Suprapubic skin (tissue), 4 donors: Measurements from ENCODE around the gene RBMS1.

Experiments used
- EP300 ChIP-seq: sonication (generic); formaldehyde crosslinking; IDR thresholded peaks from one replicate; pipeline ENCODE4 v1.6.1; 2017; ENCODE audit warnings: antibody characterized with exemption
- POLR2A ChIP-seq, 2 donors: fragments of 450-650 bp; IDR thresholded peaks; one replicate each; pipeline ENCODE4 v1.6.1; 2017; ENCODE audit warnings: antibody characterized with exemption in 2 of 2, mild to moderate bottlenecking in 2 of 2, moderate library complexity in 2 of 2
- POLR2AphosphoS5 ChIP-seq, 3 donors: sonication (generic); formaldehyde crosslinking; IDR thresholded peaks; one replicate each; pipeline ENCODE4 v1.6.1; 2017; ENCODE audit warnings: antibody characterized with exemption in 3 of 3
- TF ChIP-seq, protein P1 (sequence below), 2 donors: fragments of 200-600 bp in 1 of 2; fragments of 450-650 bp in 1 of 2; sonication (generic) in 1 of 2; IDR thresholded peaks; one replicate each; pipeline ENCODE4 v1.5.1; 2016 to 2019; ENCODE audit warnings: antibody characterized with exemption in 2 of 2, mild to moderate bottlenecking in 1 of 2, moderate library complexity in 1 of 2

DNA sequence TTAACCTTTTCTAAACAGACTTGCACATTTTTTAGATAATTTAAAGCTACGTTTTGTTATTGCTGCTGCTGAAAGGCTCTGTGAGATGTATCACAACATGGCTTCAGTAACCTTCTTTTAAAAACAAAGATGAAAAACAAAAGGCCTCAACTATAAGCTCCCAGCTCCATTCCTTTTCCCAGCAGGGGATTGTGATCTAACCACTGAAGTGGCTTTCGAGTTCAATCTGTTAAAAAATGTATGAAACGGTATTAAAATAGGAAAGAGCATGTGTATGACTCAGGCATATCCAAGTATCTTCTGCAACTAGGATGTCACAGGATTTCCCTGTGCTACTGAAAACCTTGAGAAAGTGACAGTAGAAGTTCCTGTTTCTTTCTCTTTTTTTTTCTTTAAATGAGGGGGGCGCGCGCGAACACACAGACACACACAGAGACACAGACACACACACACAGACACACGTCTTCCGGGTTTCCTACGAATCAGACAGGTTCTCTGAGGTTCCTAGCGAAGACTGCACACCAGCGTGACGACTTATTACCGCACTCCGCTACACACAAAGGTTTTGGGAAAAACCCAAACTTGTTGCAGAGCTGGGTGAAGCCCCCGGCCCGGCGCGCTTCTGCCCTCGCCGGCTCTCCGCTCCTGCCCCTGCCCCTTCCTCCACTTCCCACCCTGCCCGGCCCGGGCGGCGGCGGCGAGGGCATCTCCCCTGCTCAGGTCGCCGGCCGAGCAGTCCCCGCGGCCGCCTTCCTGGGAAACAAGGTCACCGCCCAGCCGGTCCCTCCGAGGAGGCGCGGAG is 86.8 kb downstream of the RBMS1 start:
- TF ChIP-seq, protein P1, sequence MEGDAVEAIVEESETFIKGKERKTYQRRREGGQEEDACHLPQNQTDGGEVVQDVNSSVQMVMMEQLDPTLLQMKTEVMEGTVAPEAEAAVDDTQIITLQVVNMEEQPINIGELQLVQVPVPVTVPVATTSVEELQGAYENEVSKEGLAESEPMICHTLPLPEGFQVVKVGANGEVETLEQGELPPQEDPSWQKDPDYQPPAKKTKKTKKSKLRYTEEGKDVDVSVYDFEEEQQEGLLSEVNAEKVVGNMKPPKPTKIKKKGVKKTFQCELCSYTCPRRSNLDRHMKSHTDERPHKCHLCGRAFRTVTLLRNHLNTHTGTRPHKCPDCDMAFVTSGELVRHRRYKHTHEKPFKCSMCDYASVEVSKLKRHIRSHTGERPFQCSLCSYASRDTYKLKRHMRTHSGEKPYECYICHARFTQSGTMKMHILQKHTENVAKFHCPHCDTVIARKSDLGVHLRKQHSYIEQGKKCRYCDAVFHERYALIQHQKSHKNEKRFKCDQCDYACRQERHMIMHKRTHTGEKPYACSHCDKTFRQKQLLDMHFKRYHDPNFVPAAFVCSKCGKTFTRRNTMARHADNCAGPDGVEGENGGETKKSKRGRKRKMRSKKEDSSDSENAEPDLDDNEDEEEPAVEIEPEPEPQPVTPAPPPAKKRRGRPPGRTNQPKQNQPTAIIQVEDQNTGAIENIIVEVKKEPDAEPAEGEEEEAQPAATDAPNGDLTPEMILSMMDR (IDR thresholded peaks at IDR 0.05) = no peak
- TF ChIP-seq POLR2A (IDR thresholded peaks at IDR 0.05) (no peak), POLR2AphosphoS5 (IDR thresholded peaks at IDR 0.05) (no peak), EP300 (no peak)
